IMR-90 (cell line): ENCODE measurements around the gene ABCC9. TPM values are rescaled to one million over a fixed set of nuclear protein-coding genes. Genes with fewer than 3 reads are reported as not detected.

ENCODE experiments used
- ATAC-seq: fragments of 200-7000 bp; cut with Tn5 transposase; 2 replicates; pipeline ENCODE4 v1.9.1; 2020; ENCODE audit warnings: low read depth, mild to moderate bottlenecking, moderate library complexity
- BruUV-seq: library from RNA; stranded (reverse); fragments of 400-500 nt; replicated peaks from 2 replicates; lab custom pipeline; 2021; lab: Mats Ljungman, UMichigan
- CTCF ChIA-PET: fragments of 300-600 bp; formaldehyde crosslinking; extraction: SDS; loops from one replicate; lab custom pipeline; 2021; ENCODE audit warnings: antibody characterized with exemption; lab: Yijun Ruan, JAX
- POLR2A ChIA-PET: fragments of 300-600 bp; sonication (Branson Sonifier 250); formaldehyde crosslinking; loops from one replicate; lab custom pipeline; 2022; ENCODE audit warnings: antibody characterized with exemption; ENCODE audit not compliant: unreplicated experiment; lab: Charles Lee
- DNase-seq: peaks from one replicate; pipeline ENCODE4 v3.0.0; 2013
- H2AFZ ChIP-seq: replicated peaks from 2 replicates; pipeline ENCODE3; 2013; ENCODE audit warnings: low read length, mild to moderate bottlenecking; ENCODE audit not compliant: poor library complexity
- H2AK5ac ChIP-seq: 2 replicates; pipeline ENCODE4 v1.6.1; 2013; ENCODE audit warnings: low read depth, low read length, inconsistent platforms
- H2AK9ac ChIP-seq: replicated peaks from 2 replicates; pipeline ENCODE3; 2013; ENCODE audit warnings: mild to moderate bottlenecking, low read depth, low read length, moderate library complexity; ENCODE audit not compliant: poor library complexity
- H2BK120ac ChIP-seq: 2 replicates; pipeline ENCODE4 v1.6.1; 2013; ENCODE audit warnings: low read depth, low read length, inconsistent platforms
- H2BK15ac ChIP-seq: 3 replicates; pipeline ENCODE4 v1.6.1; 2013; ENCODE audit warnings: low read depth, low read length, inconsistent platforms
- H2BK20ac ChIP-seq: 2 replicates; pipeline ENCODE4 v1.6.1; 2013; ENCODE audit warnings: low read depth, mild to moderate bottlenecking, inconsistent platforms, low read length, moderate library complexity
- H2BK5ac ChIP-seq: 2 replicates; pipeline ENCODE4 v1.6.1; 2013; ENCODE audit warnings: mild to moderate bottlenecking, low read depth, low read length, inconsistent platforms; ENCODE audit not compliant: poor library complexity, severe bottlenecking
- H3K14ac ChIP-seq: replicated peaks from 2 replicates; pipeline ENCODE4 v1.6.1; 2013; ENCODE audit warnings: low read depth, low read length, inconsistent platforms
- H3K18ac ChIP-seq: 2 replicates; pipeline ENCODE4 v1.6.1; 2013; ENCODE audit warnings: low read depth, low read length, control low read depth
- H3K23ac ChIP-seq: 2 replicates; pipeline ENCODE4 v1.6.1; 2013; ENCODE audit warnings: low read depth, low read length, inconsistent platforms
- H3K27ac ChIP-seq: 2 replicates; pipeline ENCODE4 v1.5.1; 2013; ENCODE audit warnings: mild to moderate bottlenecking, control low read depth, low read length; ENCODE audit not compliant: insufficient read depth
- H3K27me3 ChIP-seq: 2 replicates; pipeline ENCODE4 v1.6.1; 2013; ENCODE audit warnings: low read length; ENCODE audit not compliant: control insufficient read depth, insufficient read depth
- H3K36me3 ChIP-seq: 2 replicates; pipeline ENCODE4 v1.6.1; 2013; ENCODE audit warnings: low read length, mixed read lengths; ENCODE audit not compliant: control insufficient read depth, insufficient read depth
- H3K4ac ChIP-seq: 2 replicates; pipeline ENCODE4 v1.6.1; 2013; ENCODE audit warnings: low read depth, low read length, inconsistent platforms
- H3K4me1 ChIP-seq: 2 replicates; pipeline ENCODE4 v1.6.1; 2013; ENCODE audit warnings: low read length, mixed read lengths; ENCODE audit not compliant: control insufficient read depth, insufficient read depth
- H3K4me2 ChIP-seq: 2 replicates; pipeline ENCODE4 v1.6.1; 2013; ENCODE audit warnings: low read depth, mild to moderate bottlenecking, control low read depth, low read length, moderate library complexity
- H3K4me3 ChIP-seq: 2 replicates; pipeline ENCODE4 v1.5.1; 2013; ENCODE audit warnings: low read depth, mild to moderate bottlenecking, control low read depth, low read length, moderate library complexity; ENCODE audit not compliant: insufficient read depth
- H3K56ac ChIP-seq: 2 replicates; pipeline ENCODE4 v1.6.1; 2013; ENCODE audit warnings: low read length, inconsistent platforms; ENCODE audit not compliant: insufficient read depth; ENCODE audit errors: extremely low read depth
- H3K79me1 ChIP-seq, 2 experiments: 2 replicates each; pipeline ENCODE4 v1.6.1; 2013; ENCODE audit warnings: low read length in 2 of 2, inconsistent platforms in 1 of 2, low read depth in 1 of 2
- H3K9ac ChIP-seq: 2 replicates; pipeline ENCODE4 v1.6.1; 2013; ENCODE audit warnings: low read depth, low read length, control low read depth
- H3K9me1 ChIP-seq: 2 replicates; pipeline ENCODE4 v1.6.1; 2013; ENCODE audit warnings: low read length, inconsistent platforms; ENCODE audit not compliant: insufficient read depth
- H3K9me3 ChIP-seq: 2 replicates; pipeline ENCODE4 v1.6.1; 2013; ENCODE audit warnings: low read length; ENCODE audit not compliant: control insufficient read depth, insufficient read depth
- H4K20me1 ChIP-seq: 2 replicates; pipeline ENCODE4 v1.6.1; 2013; ENCODE audit warnings: low read length, inconsistent platforms; ENCODE audit not compliant: insufficient read depth
- H4K5ac ChIP-seq: 2 replicates; pipeline ENCODE4 v1.6.1; 2013; ENCODE audit warnings: mild to moderate bottlenecking, low read depth, low read length, control low read depth
- H4K8ac ChIP-seq, 2 experiments: 2 replicates each; pipeline ENCODE4 v1.6.1; 2013; ENCODE audit warnings: low read depth in 2 of 2, low read length in 2 of 2, control low read depth in 1 of 2, inconsistent platforms in 1 of 2
- H4K91ac ChIP-seq: 2 replicates; pipeline ENCODE4 v1.6.1; 2013; ENCODE audit warnings: low read depth, low read length, inconsistent platforms; ENCODE audit not compliant: insufficient read depth
- ELK1 ChIP-seq: fragments of 150-350 bp; IDR thresholded peaks from 2 replicates; pipeline ENCODE4 v1.6.1; 2016; ENCODE audit warnings: low read depth, mild to moderate bottlenecking, low read length, moderate library complexity, borderline replicate concordance
- FOS ChIP-seq: fragments of 150-350 bp; IDR thresholded peaks from 2 replicates; pipeline ENCODE4 v1.6.1; 2016; ENCODE audit warnings: low read depth, low read length
- MAZ ChIP-seq: IDR thresholded peaks from 2 replicates; pipeline ENCODE4 v1.6.1; 2012; ENCODE audit warnings: low read depth, mild to moderate bottlenecking, low read length, improper control_type of control experiment, moderate library complexity, borderline replicate concordance
- MXI1 ChIP-seq: IDR thresholded peaks from 2 replicates; pipeline ENCODE4 v1.6.1; 2012; ENCODE audit warnings: low read depth, mild to moderate bottlenecking, low read length, moderate library complexity, borderline replicate concordance
- RFX5 ChIP-seq: IDR thresholded peaks from 2 replicates; pipeline ENCODE4 v1.8.0; 2012; ENCODE audit warnings: low read depth, mild to moderate bottlenecking, low read length, moderate library complexity
- SMC3 ChIP-seq: fragments of 150-350 bp; IDR thresholded peaks from 2 replicates; pipeline ENCODE4 v1.6.1; 2016; ENCODE audit warnings: low read depth, mild to moderate bottlenecking, antibody characterized with exemption, low read length, moderate library complexity
- WGBS, 2 experiments: methylation state at CpG; one replicate each; pipeline versions ENCODE4 v1.1.5 to v1.1.7; 2013; ENCODE audit warnings: missing lambda C conversion rate in 2 of 2; ENCODE audit not compliant: insufficient read length in 1 of 2; ENCODE audit errors: extremely low coverage in 2 of 2; 5-methylcytosine and 5-hydroxymethylcytosine counted together
- dilution Hi-C: fragments of 300-500 bp; cut with HindIII; formaldehyde crosslinking; loops from one replicate; pipeline ENCODE4 v1.14.3; 2018; ENCODE audit warnings: low sequenced_read_pairs; ENCODE audit not compliant: unreplicated experiment
- in situ Hi-C: fragments of 300-500 bp; cut with MboI; formaldehyde crosslinking; loops from 3 replicates; pipeline ENCODE4 v1.14.3; 2019; ENCODE audit warnings: low sequenced_read_pairs, inconsistent platforms, mixed read lengths
- intact Hi-C: fragments of 100-400 bp; cut with micrococcal nuclease; formaldehyde crosslinking; loops from 2 replicates; pipeline ENCODE4 v1.10.0; 2022
- polyA plus RNA-seq, 3 experiments: library from polyadenylated mRNA; depleted of rRNA; stranded (reverse); fragments of >200 nt; gene quantifications; 2 replicates each; pipeline ENCODE4 v1.2.3, GENCODE V29; 2012; ENCODE audit warnings: low replicate concordance in 1 of 3
- total RNA-seq: library from RNA; depleted of rRNA; stranded (reverse); fragments of >200 nt; gene quantifications from 2 replicates; pipeline ENCODE4 v1.2.3, GENCODE V29; 2012

The ABCC9 gene
- total and polyA plus RNA-seq, 2 of the 4 experiments (the other 2 are of a cell fraction), result 1.2 to 6.6 TPM

GRCh38 chr12:21918456-21918855 is 22.8 kb downstream of the ABCC9 start:
- ChIA-PET POLR2A (no interaction called here), CTCF (interaction anchor here (1.1 kb wide), 1 partner anchor 71 kb away, joined by 5 read pairs; no protein-coding TSS in a partner anchor)
- Histone ChIP-seq H3K14ac (no peak overlapping the region), H4K8ac (no peak overlapping the region), H3K27ac (no peak overlapping the region), H3K36me3 (no peaks in the 10 kb centered on the region), H2BK20ac (no peak overlapping the region), H3K56ac (no peak overlapping the region), H4K5ac (no peak overlapping the region), H3K9ac (no peak overlapping the region), H3K4ac (no peak overlapping the region), H2BK120ac (no peak overlapping the region), H3K18ac (no peak overlapping the region), H2AFZ (peak overlapping the region; percentile 58), H3K9me3 (no peaks in the 10 kb centered on the region), H2BK15ac (no peak overlapping the region), H4K91ac (no peak overlapping the region), H2AK5ac (no peak overlapping the region), H3K4me2 (no peak overlapping the region), H2AK9ac (peak overlapping the region; percentile 55), H3K4me1 (no peaks in the 10 kb centered on the region), H3K23ac (no peak overlapping the region), H3K27me3 (no peaks in the 10 kb centered on the region), H2BK5ac (no peak overlapping the region), H3K79me1 (no peaks in the 10 kb centered on the region), H3K4me3 (no peak overlapping the region), H4K20me1 (no peaks in the 10 kb centered on the region), H3K9me1 (no peaks in the 10 kb centered on the region)
- intact Hi-C loops (no loop called here), in situ Hi-C loops (no loop called here), dilution Hi-C loops (no loop called here)
- no TSS peak for BruUV-seq
- ATAC-seq, result no peak
- 86% methylated on average over 1 of the region's 3 CpGs; no CpG with 5 or more reads in 1 of the 2 experiments for WGBS, 2 experiments
- no peak for DNase-seq
- TF ChIP-seq SMC3 (no peak), MAZ (no peak), MXI1 (no peak), RFX5 (no peak), FOS (no peak), ELK1 (no peak)
